ENCODE data around the gene JAZF1. TPM values are rescaled to one million over a fixed set of nuclear protein-coding genes. Genes with fewer than 3 reads are reported as not detected.

The JAZF1 gene
- total RNA-seq, 1 experiment from 2014 or later = 9.1 TPM

GRCh38 chr7:28075674-28076358 is 104.8 kb downstream of the JAZF1 start:
- H3K36me3 Mint-ChIP-seq (ENCODE audit: insufficient read depth in 1 of 3, low read depth in 3 of 3) = no peaks in the 10 kb centered on the region
- no peak overlapping the region for H2BK120ac ChIP-seq (ENCODE audit: low read depth, low read length, poor library complexity, severe bottlenecking)
- no peak overlapping the region for H2AK5ac ChIP-seq (ENCODE audit: insufficient read length, low read length)
- no peak overlapping the region for H3K9ac ChIP-seq (ENCODE audit: extremely low read depth, insufficient read length, low read length)
- H3K27ac ChIP-seq (ENCODE audit: insufficient read length, low read depth, low read length) = no peak overlapping the region
- no peak overlapping the region for H3K56ac ChIP-seq (ENCODE audit: insufficient read length, low read depth, low read length)
- H2BK20ac ChIP-seq (ENCODE audit: low read depth, low read length, poor library complexity, severe bottlenecking) = no peak overlapping the region
- no peak overlapping the region for H3T11ph ChIP-seq (ENCODE audit: low read length)
- H4K91ac ChIP-seq (ENCODE audit: insufficient read length, low read depth, low read length) = no peak overlapping the region
- no peak overlapping the region for H2BK5ac ChIP-seq (ENCODE audit: insufficient read length, low read length)
- H4K20me1 ChIP-seq (ENCODE audit: control insufficient read depth, insufficient read depth, insufficient read length) = no peaks in the 10 kb centered on the region
- H3K23me2 ChIP-seq (ENCODE audit: insufficient read length, low read depth, low read length, poor library complexity, severe bottlenecking) = no peaks in the 10 kb centered on the region
- no peak overlapping the region for H4K5ac ChIP-seq (ENCODE audit: insufficient read length, low read depth, low read length)
- no peaks in the 10 kb centered on the region for H3K9me3 Mint-ChIP-seq
- no peaks in the 10 kb centered on the region for H3K79me1 ChIP-seq (ENCODE audit: insufficient read depth, low read depth, low read length, poor library complexity, severe bottlenecking)
- no peaks in the 10 kb centered on the region for H3K27me3 ChIP-seq (ENCODE audit: insufficient read depth, low read length)
- no peak overlapping the region for H2AFZ ChIP-seq (ENCODE audit: low read length)
- no peak for DNase-seq
- H3K27me3 Mint-ChIP-seq (ENCODE audit: low read depth) = no peaks in the 10 kb centered on the region
- H3K23ac ChIP-seq (ENCODE audit: insufficient read length, low read depth, low read length) = no peak overlapping the region
- H3K9me3 ChIP-seq (ENCODE audit: control insufficient read depth, low read depth, low read length) = no peaks in the 10 kb centered on the region
- H3K27ac Mint-ChIP-seq = no peak overlapping the region; a peak in 1 of 7 replicates
- H3K14ac ChIP-seq (ENCODE audit: insufficient read depth, low read length) = no peak overlapping the region
- H3K4me1 ChIP-seq (ENCODE audit: insufficient read depth, low read length) = peaks cover 2% of the 10 kb centered on the region; the same call in 1 of the 2 replicates
- no peak overlapping the region for H3K4me3 Mint-ChIP-seq
- H3K4ac ChIP-seq (ENCODE audit: low read depth, low read length) = no peak overlapping the region
- H2BK12ac ChIP-seq (ENCODE audit: insufficient read length, low read depth, low read length) = no peak overlapping the region
- H3K4me1 Mint-ChIP-seq = peaks cover 15% of the 10 kb centered on the region in 2 experiments
- H4K8ac ChIP-seq (replicated peaks; ENCODE audit: insufficient read length, low read depth, low read length) = no peak overlapping the region
- H3K4me2 ChIP-seq (ENCODE audit: insufficient read depth, insufficient read length, low read length) = no peak overlapping the region
- H3K18ac ChIP-seq (ENCODE audit: insufficient read length, low read depth, low read length) = no peak overlapping the region
- H2BK15ac ChIP-seq (ENCODE audit: low read depth, low read length) = no peak overlapping the region
- no peak for TF ChIP-seq CTCF (conservative IDR thresholded peaks at IDR 0.05)
- no CpG with 5 or more reads among the region's 3 CpGs for WGBS (ENCODE audit: extremely low coverage, insufficient read length, low lambda C conversion rate)
- no peaks in the 10 kb centered on the region for H3K79me2 ChIP-seq (ENCODE audit: insufficient read depth, low read length)
